Measurements from ENCODE around the gene PFKFB2.

Gene PFKFB2
- 5.7 to 11.5 reads per million in 2 donors for total RNA-seq

DNA sequence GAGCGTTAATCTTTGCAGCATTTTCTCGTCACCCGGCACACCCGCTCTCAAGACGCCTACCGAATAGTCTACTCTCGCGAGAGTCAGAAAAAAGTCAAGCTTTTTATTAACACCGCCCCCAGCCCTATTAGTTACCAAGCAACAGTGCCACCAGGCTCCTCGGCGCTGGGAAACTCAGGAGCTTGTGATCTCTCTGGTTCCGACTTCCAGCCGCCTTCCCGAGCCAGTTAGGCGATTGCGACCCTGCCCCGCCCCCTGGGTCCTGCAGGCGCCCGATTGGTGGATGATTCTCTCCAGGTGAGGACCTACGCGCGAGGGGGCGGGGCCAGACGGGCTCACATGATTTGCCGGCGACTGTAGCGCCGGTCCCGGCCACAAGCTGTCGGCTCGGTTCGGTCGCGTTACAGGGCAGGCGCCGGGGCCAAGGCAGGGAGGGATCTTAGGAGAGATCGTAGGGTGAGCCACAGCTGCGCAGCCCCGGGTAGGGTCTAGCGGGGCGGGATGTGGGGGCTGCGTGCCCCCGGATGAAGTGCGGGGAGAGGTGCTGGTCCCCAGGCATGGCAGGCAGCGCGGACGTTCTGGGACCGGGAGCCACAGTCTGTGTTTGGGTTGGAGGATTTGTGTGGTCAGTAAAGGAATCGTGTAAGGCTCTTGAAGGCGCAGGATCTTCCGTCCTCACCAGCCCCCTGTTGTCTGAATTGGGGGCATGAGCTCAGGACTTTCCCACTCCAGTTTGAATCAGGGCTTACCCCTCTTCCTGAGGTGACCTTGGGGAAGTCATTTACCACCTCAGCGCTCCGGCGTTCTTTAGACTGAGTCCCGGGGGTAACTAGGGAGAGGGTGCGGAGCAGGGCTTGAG is at the start of gene PFKFB2:
PFKFB2 (plus strand) TSS at position 365 of the 859 bp plus-strand sequence. CDS start 1,443 bp downstream, outside the sequence.
- peak; percentile 86 to 94 (median 92) for DNase-seq

- DNase-seq = peak in 2 of 5 experiments; percentile 7 to 36
Measured at GRCh38 chr1:207004931-207005830, 47.9 kb upstream of the PFKFB2 start.

DNA sequence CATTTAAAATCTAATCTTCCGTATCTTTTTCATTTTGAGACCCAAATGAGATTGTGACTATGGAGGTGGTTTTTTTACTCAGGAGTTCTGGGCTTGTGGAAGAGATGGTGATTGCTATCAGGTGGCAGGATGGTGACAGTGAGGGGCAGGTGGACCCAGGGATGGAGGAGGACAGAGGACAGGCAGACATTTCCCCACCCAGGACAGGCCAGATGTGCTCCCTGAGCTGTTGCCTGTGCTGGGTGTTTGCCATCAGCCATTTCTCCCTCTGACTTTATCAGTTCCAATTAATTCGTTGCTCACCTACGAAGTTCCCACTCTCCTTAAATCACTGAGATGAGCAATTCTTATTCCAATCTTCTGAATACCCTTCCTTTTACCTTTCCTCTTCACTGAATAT is 47.0 kb upstream of the PFKFB2 start:
- DNase-seq = no peak

DNA sequence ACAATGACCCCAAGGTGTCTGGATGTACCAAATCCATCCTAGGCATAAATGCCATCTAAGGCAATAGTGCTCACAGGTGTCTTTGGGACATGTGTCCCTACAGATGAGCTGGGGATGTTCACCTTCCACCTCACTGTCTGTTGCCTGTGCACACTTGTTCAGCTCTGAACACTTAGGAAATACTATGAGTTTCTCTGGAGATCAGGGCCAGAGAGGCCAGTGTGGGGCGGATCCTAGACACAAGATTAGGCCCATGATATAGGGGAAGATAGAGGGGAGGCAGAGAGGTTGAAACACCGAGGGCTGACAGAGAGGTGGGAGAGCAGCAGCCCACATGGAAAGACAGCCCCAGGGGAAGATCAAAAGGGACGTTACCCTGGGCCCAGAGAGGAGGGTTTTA is 46.2 kb upstream of the PFKFB2 start:
- no peak for DNase-seq

DNA sequence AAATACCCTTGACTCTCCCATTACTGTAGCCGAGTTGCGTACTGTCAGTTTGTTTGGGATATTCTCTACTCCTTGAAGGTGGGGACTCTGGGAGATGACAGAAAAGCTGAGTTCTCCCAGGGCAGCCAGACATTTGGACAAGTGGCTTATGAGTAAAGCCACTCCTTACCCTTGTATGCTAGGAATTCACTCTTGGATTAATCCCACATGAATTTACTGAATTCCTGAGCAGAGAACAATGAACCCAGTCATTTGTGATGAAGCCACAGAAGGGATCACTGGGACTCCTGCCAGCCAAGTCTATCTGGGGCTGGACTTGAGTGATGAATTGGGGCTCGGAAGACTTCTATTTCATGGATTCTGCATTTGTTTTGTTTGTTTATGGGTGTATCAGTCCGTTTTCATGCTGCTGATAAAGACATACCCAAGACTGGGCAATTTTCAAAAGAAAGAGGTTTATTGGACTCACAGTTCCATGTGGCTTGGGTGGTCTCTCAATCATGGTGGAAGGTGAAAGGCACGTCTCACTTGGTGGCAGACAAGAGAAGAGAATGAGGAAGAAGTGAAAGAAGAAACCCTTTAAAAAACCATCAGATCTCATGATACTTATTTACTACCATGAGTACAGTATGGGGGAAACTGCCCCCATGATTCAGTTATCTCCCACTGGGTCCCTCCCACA is 45.6 kb upstream of the PFKFB2 start:
- no peak for DNase-seq

GRCh38 chr1:207009182-207009850 is 43.8 kb upstream of the PFKFB2 start:
- DNase-seq = no peak

DNA sequence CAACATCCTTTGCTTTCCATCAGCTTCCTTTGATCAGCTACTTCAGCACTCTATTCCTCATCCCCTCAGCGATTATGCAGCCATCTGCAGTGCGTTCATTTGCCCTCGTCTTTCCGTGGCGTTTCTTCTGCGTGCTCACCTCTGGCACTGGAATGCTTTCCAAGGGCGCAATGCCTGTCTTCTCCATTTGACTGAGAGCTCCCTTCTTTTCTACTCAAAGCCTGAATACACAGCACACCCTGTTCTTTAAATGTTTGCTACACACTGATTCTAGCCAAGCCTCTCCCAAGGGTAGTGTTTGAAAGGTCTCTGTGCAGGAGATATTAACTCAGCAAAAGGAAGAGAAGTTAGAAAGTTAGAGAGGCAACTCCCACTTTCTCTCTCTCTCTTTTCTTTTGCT is 43.1 kb upstream of the PFKFB2 start:
- no peak for DNase-seq

DNA sequence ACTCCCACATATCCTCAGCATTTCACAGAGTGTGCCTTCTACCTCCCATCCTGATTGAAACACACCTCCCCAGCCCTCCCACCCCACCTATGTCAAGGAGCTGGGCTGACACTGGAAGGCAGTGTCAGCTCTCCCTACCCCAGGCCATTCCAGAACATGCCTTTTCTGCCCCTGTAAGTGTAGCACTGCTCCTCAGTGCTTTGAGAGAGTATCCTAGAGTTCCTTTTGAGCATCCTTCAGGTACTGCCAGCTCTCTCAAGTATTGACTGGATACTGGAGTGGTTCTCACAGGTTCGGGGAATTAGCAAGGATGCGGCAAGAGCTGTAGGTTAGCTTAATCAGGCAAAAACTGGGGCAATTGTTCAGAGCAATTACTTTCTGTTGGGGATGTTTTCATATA is 42.3 kb upstream of the PFKFB2 start:
- DNase-seq = no peak

DNA sequence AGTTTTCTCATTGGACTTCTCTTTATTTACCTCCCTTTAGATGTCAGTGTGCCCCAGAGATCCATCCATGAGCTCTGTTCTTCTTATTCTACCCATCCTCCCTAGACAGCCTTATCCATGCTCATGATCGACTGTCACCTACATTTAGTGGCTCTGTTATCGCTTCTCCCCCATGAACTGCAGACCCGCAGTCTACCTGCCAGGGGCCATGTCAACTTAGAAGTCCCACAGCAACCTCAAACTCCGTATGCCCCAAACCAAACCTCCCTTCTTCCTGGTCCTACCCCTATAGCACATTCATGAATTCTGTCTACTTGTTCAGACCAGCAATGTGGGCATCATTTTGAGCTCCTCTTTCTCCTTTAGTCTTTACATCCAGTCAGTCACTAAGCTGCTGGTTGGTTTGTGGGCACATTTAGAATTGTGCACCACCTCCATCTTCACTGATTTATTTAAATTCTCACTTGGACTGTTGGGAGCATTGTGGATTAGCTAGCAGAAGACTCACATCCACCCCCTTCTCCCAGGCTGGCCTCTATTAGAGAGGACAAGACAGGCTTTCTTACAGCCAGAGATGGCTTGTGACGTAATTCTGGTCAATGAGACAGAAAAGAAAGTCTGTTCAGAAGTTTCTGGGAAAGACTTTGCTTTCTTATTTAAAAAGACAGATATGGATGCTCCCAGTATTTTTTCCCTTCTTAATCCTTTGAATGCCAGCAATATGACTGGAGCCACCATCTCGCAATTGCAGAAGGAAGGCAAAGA is 39.6 kb upstream of the PFKFB2 start:
- no peak for DNase-seq

DNA sequence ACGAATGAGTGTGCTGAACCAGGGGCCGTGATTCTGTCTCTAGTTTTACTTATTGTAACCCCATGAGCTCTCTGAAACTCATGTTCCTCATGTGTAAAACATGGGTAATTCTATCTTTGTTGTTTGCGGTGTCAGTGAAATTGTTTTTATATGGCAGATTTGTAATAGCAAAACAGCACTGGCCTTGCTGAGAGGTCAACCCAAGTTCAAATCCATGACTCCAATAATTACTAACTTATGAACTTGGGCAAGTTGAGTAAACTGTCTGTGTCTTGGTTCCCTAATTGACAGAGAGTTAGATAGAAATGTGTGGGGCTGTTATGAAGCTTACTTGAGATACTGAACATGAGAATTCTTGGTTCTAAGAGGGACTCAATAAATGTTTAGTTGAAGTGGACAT is 38.3 kb upstream of the PFKFB2 start:
- DNase-seq = no peak

- DNase-seq = no peak
Measured at GRCh38 chr1:207015791-207016190, 37.3 kb upstream of the PFKFB2 start.

DNA sequence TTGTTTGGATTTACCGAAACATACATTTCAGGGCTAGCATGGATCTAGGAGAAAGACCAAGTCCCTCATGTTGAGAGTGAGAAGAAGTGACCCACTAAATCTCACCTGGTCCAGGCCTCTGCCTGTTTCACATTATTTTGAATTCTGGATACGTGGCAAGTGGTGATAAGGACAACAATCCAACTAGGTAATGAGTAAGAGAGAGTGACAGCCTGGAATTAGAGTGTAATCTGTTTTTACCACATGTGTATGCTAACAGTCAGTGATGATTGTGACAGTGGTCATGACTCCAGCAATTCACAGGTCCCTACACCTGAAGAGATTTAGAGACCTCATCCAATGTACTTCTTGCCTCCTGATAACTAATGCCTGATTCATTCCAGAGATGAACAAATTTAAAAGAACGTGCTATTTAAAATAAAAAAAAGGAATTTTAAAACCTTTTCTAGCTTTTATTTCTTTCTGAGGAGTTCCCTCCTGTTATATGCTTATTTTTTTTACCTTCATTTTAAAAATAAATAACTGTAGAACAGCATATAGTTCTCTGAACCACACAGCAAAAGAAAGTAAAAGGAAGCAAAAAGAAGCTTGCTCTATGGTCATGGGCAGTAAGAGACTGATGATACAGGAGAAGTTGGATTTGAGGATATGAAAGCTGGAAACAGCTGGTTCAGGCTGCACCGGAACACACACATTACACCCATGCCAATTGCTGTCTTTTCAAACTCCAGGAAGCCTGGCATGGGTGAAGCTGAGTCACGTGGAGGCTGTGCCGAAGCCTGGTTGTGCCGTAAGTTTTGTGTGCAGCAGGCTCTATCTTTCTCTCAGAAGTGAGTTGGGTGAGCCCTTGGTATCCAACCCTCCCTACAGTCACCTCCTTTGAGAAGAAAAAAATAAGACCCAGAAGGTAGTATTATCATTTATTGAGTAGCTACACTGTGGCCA is 35.2 kb upstream of the PFKFB2 start:
- DNase-seq = no peak

DNA sequence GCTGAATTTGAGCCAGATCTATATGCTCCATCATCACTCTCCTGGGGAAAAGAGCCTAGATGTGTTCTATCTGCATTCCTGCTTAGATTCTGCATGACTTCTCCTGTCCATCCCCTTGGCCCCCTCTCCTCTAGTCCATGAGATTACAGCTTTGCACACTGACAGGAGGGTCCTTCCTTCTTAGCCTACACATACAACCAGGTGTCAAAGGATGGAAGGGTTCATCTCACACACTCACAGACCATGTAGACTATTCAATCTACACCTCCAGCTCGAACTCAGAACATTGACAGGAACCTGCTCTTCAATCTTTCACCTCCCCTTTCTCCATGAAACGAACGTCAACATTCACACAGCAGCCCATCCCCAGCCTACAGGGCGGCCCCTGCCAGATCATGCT is 34.4 kb upstream of the PFKFB2 start:
- no peak for DNase-seq

DNA sequence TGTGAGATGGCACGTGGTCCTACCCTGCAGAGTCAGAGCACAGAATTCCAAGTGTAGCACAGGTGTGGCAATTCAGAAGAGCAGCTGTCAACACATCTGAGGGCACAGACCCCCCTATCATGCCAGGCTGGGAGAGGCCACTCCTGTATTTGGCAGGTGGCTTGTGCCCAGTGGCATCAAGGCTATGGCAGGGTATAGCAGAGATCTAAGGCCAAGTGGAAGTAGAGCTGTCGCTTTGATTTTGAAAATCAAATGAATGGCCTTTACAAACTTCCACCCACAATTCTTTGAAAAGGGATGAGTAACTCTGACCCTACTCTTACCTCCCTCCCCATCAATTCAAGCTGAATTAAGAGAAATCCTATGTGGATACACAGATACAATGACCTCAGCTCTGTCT is 33.9 kb upstream of the PFKFB2 start:
- no peak for DNase-seq

GRCh38 chr1:207019661-207020060 is 33.4 kb upstream of the PFKFB2 start:
- DNase-seq = no peak

DNA sequence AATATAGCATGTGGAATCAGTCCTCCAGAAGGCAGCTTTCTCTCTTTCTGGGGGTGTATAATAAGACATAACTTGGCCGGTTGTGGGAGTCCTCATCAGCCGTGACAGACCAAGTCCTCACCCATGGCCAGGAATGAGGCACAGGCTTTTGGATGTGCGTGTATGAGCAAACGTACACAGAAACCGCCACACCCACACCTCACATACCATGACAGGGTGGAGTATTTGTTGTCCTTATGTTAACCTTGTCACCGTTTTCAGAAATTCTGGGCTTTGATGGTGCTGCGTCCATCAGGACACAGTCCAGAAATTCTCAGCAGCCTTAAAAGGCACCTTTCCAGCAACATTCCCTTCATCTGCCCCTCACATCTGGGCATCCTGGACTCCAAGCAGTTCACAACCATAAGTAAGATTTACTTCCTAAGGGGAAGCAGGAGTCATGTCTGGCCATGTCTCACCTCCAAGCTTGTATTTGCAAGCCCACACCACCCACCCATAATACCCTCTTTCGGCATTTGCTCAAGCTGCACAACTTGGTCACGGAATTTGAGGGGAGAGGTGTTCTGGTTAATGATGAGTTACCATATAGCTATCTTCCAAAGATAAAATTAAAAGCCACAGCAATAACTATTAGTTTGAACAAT is 32.9 kb upstream of the PFKFB2 start:
- DNase-seq = no peak

GRCh38 chr1:207020709-207021107 is 32.4 kb upstream of the PFKFB2 start:
- DNase-seq = no peak

GRCh38 chr1:207021139-207021861 is 31.8 kb upstream of the PFKFB2 start:
- DNase-seq = no peak

All from T-helper 2 cell (primary cell).